ENCODE measurements around the gene ITPRIP.

- TF ChIP-seq EZH2 (IDR thresholded peaks at IDR 0.05; ENCODE audit: borderline replicate concordance), result no peak
- no peak for TF ChIP-seq CTCF (IDR thresholded peaks at IDR 0.05; ENCODE audit: poor library complexity)
These were observed 12.5 kb downstream of the ITPRIP start for GRCh38 chr10:104325436-104326435.
